Effector CD4-positive, alpha-beta T cell (primary cell): ENCODE data around the gene ZBTB21.
"Not testable (repeated sequence)": the region's sequence is repeated elsewhere in the genome, so short reads cannot be mapped to it uniquely, and the experiment has no call there.

ENCODE experiments used
- DNase-seq: peaks from one replicate; pipeline ENCODE4 v3.0.0-alpha.2; 2020

Gene ZBTB21

GRCh38 chr21:42017022-42017421, 6.9 kb upstream of the ZBTB21 start:
- no peak for DNase-seq

DNA sequence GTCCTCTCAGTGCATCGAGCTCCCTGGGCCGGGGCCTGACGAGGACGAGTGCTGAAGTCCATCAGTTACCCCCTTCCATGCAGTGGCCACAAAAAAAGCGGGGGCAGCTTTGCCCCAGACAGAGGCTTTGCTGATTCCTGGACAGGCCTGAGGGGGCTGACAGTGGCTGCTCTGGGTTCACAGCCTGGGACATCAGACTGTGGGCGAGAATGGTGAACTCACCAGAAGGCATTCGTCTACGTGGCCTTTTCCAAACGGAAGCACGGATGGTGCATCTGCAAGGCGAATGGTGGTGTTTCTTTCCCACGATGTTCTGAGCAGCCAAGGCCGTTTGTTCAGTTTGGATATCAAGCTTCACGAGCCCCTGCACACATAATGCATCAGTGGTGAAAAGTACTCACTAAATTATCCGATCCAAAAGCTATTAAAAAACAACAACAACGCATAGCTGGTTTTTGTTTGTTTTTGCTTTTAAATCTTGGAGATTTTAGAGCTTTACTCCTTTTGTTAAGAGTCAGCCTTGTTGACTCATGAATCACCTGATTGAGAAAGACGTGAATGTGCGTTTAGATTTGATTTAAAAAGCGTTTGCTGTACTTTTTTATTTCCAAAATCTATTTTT, 6.3 kb upstream of the ZBTB21 start:
- DNase-seq, result no peak

- no peak for DNase-seq
These were observed 3.8 kb upstream of the ZBTB21 start for GRCh38 chr21:42013931-42014330.

DNA sequence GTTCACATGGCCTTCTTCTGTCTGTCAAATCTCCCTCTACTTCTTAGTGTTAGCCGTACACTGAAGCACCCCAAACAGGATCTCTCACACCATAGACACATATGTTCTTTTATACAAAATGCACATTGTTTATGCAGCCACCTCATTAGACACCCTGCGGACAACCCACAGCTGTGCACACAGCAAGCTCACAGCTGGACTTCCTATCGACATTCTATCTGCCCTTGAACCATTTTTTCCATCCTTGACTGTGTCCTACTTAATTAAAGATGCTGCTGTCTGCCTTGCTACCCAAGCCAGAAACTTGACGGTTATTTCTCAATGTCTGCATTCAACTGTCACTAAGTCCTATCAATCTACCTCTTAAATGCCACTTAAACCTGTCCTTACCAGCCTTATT, 3.2 kb upstream of the ZBTB21 start:
- DNase-seq, result no peak

- DNase-seq, result no peak
These were observed 2.7 kb upstream of the ZBTB21 start for GRCh38 chr21:42012763-42013329.

DNA sequence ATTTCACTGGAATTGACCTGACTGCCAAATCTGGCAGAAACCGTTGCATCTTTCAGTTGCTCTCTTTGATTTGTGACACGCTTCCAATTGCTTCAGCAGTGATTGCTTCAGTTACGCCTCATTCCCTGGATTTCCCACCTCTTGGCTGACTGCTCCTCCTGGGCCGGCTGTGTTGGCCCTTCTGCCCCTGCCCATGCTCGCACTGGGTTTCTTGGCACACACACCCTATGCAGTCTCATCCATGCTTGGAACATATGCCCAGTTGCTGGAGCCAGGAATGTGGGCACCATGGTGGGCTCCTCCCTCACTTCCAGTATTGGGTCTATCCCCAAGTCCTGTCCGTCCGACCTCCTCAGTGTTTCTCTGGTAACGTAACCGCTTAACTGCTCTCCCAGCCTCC, 2.2 kb upstream of the ZBTB21 start:
- no peak for DNase-seq

DNA sequence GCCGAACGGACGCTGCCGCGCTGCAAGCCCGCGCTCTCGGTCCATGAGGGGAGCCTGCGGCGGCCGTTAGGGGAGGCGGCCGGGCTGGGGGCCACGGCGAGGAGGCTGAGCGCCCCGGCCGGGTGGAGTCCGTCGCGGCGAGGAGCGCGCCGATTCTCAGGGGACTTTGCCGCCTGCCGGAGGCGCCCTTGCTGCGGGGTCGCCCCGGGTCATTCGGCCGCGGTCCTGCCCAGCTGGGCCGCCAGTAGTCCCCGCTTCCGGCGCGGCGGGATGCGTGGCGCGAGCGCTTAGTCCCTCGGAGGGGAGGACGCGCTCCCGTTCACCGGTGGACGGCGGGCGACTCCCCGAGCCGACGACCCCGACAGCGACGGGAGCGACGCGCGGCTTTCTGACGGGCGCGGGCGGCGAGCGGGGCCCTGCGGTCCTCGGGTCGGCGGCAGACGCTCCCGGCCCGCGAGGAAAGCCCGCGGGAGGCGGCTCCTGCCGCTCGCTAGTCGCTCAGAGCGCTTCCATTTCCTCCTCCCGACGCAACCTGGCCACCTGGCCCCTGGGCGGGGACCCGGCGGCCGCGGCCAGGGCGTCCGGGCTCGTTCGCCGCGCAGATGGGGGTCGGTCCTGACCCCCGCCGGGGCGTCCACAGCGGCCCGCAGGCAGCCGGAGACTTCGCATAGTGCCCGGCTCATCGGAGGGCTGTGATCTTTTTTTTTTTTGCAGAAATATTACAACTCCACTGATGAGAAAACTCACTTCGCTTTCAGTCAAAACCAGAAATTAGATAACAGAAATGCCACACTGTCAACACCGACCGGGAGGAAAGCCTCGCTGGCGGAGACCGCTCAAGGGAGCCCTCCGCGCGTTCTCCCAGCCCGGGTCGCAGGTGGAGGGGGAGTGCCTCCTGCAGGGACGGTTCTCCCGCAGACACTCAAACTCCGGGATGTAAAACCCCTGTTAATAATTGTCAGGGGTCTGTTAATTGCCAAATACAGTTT, 641 bp upstream of the ZBTB21 start:
- peak; percentile 21 for DNase-seq

DNA sequence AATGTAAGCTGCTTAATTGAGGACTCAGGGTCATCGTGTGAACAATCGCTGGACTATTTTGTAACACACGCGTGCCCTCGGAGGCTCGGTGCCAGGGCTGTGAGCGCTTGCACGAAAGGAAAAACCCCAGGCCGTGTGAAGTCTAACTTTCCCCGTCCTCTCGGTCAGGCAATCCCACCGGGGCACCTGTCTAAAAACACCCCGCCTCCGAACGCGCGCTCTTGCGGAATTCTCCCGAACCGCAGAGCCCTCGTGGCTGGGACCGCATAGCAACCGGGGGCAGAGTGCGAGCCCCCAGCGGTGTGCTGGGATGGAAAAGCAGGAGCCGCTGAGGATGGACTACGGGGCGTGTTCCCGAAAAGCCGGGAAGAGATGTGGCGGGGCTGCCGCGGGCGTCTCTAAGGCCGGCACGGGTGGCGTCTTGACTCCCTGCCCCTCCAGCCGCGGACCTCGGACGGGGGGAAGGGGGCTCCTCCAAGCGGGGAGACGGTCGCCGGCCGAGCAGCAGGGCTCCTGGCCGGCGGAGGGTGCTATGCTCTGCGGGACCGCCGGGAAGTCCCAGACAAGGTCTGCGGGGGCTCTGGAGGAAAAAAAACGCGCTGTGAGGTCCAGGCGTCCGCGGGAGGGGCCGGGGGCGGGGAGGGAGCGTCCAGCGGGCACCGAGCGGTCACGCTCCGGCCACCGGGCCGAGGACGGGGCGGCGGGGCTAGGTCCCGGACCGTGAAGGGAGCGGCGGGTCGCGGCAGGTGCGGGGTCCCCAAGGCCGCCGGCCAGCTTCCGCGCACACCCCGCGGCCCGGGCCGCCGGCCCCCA, 936 bp downstream of the ZBTB21 start:
- peak; percentile 24 for DNase-seq

GRCh38 chr21:42007356-42007940, 2.7 kb downstream of the ZBTB21 start:
- DNase-seq, result no peak

- no peak for DNase-seq
These were observed 3.4 kb downstream of the ZBTB21 start for GRCh38 chr21:42006765-42007164.

DNA sequence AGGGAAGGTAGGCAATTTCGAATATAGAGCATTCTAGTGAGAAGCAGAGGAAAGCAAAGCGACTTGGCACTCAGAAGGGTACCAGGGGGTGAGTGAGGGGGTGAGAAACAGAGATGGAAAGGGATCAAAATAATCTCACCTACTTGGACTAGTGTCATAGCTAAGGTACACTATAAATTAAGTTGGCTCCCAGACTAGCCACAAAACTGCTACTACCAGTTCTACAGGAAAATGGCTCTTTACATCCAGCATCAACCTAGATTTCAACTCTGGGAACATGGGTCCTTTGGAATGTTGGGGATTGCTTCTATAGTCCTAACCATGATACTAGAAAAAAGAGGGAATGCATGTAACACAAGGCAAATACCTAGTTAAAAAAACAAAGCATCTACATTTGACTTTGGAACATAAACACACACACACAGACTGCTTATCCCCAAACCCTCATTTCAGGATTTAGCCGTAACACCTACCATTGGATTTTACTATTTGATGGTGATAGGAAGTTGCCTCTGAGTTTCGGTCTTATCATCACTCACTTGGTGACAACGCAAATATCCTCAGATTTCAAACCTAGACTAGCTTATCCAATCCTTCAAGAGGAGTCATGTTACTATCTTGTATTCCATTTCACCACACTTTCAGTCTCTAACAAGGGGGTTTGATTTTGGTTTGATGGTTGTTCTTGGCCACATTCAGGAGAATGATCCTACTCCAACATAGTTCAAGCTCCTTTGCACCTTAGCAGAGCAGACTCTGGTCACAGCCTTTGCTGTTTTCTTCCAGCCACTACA, 5.6 kb downstream of the ZBTB21 start:
- DNase-seq, result no peak

DNA sequence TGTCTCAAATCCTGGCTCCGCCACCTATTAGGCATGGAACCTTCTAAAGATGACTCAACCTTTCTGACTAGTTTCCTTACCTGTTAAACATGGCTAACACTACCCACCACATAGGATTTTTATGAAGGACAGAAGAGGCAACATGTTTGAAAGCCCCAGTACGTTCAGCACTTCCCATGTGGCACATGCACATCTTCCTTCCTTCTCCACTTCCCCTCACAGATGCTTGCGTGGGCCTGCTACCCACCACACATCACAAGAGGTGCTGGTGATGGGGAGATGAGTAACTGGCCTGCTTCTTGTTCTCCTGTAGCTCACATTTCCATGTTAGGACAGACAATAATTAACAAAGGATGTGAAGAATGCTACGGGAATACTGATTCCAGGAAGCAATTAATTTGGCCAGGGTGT, 7.1 kb downstream of the ZBTB21 start:
- DNase-seq, result no peak

DNA sequence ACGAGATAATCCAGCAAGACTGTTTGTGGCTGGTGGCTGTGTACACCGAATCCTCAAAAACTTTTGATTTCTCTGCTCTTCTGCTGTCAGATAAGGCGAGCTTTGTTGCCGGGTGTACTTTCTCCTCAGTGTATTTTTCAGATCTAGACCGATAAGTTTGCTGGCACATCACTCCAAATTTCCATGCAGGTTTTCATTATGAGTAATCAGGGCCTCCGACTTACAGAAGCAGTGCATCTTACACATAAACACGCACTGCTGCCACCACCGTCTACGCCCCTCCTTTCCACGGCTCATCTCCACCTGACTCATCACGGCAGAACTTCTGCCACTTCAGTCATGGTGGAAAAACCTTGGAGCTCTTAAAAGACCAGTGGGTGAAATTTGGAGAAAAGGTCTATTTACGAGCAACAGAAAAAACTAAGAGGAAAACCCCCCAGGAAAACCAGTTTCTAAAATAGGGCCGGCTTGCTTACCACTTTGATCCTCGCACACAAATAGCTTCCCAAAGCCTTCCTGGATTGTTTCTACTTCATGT, 7.7 kb downstream of the ZBTB21 start:
- DNase-seq, result peak; percentile 28

DNA sequence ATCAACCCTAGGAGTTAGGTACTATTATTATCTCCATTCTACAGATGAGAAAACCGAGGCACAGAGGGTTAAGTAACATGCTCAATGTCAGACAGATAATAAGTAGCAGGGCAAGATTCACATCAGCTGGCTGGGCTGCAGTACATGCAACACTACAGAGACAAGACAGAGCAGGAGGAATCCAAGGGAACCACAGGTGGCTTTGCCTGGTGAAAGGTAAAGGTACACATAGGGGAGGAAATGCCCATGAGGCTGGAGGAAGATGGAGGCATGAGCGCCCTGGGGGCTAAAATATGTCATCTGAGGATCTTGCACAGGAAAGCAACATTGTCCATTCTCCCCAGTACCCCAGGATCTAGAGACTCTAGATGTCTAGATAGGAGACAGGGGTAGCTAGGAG, 8.4 kb downstream of the ZBTB21 start:
- no peak for DNase-seq

DNA sequence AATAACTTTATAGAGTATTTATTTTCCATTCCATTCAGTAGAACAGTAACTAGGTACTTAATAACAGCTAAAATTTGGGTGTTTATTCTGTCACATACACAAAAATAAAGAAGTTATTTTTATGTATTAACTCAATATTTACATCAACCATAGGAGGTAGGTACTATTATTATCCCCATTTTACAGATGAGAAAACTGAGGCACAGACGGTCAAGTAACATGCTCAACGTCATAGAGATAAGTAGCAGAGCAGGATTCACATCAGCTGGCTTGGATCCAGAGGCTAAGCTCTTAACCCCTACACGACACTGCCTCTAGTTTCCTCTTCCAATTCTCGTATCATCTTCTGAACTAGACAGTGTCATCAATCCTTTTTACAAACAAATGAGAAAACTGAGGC, 9.3 kb downstream of the ZBTB21 start:
- no peak for DNase-seq

DNA sequence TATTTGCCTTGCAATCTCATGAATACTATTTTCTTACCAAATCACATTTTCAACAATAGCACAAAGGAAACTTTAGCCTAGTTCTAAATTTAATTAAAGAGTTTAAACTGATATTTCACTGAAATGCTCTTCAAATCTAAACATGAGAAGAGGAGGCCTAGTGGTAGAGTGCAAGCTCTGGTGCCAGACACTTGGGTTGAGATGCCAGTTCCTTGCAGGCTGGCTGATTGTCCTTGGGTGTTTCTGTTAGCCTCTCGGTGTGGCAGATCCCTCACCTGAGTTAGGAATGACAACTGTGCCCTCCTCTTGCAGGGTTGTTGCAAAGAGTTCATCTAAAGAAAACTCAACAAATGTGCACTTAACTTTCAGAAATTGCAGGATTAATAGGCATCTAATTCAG, 12.5 kb downstream of the ZBTB21 start:
- DNase-seq, result no peak

GRCh38 chr21:41995577-41995976, 14.6 kb downstream of the ZBTB21 start:
- no peak for DNase-seq

DNA sequence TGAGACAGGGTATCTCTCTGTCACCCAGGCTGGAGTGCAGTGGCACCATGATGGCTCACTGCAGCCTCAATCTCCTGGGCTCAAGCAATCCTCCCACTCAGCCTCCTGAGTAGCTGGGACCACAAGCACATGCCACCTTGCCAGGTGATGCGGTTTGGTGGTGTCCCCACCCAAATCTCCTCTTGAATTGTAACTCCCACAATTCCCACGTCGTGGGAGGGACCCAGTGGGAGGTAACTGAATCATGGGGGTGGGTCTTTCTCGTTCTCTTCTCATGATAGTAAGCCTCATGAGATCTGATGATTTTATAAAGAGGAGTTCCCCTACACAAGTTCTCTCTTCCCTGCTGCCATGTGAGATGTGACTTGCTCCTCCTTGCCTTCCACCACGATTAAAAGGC, 15.5 kb downstream of the ZBTB21 start:
- not testable (repeated sequence) for DNase-seq

DNA sequence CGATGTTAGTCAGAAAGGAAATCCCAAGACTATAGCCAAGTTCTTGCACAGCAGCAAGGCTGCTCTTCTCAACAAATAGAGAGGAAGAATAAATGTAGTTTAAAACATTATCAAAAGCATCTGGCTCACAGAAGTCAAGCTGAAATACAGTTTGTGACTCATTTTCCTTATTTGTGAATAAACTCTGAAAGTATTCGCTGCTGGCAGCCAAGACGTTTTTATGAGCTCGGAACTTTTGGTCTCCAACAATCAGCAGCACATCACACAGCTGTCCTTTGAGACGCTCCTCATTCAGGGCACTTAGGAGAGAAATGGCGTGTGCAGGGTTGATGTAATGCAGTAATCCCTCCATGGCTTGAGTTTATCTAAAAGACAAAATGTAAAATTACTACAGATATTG, 16.4 kb downstream of the ZBTB21 start:
- DNase-seq, result no peak

GRCh38 chr21:41992576-41992975, 17.6 kb downstream of the ZBTB21 start:
- no peak for DNase-seq

DNA sequence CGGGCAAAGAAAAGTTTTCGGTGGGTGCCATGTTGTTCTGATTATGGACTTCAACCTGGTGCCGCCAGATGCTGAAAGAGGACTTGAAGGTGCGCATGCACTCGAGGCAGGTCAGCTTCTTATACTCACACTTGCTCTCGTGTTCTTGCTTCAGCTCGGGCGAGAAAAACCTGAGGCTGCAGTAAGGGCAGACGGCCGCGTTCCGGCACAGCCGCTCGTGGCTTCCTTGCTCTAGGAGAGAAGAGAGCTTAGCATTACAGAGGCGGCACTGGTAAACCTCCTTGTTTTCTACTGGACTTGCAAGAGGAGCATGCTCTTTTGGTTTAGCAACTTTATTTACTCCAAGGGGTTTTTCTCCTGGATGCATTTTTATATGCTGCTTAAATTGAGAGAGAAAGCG, 18.5 kb downstream of the ZBTB21 start:
- DNase-seq, result no peak

GRCh38 chr21:41989698-41990097, 20.5 kb downstream of the ZBTB21 start:
- DNase-seq, result no peak
